SK-N-SH treated with all-trans-retinoic acid at 6 μM for 48 hours (cell line): ENCODE data around the gene TSHZ1.

Experiments
- ARNTL ChIP-seq: fragments of 450-650 bp; formaldehyde crosslinking; IDR thresholded peaks from 2 replicates; pipeline ENCODE4 v1.5.0; 2020; ENCODE audit warnings: low read depth, mild to moderate bottlenecking, moderate library complexity, borderline replicate concordance
- CSDC2 ChIP-seq: fragments of 250-450 bp; sonication (Bioruptor Pico); IDR thresholded peaks from 2 replicates; pipeline ENCODE4 v1.5.0; 2020; ENCODE audit warnings: mild to moderate bottlenecking, moderate library complexity
- GLIS3 ChIP-seq: fragments of 250-450 bp; sonication (Bioruptor Pico); IDR thresholded peaks from 2 replicates; pipeline ENCODE4 v1.5.0; 2020; ENCODE audit warnings: mild to moderate bottlenecking, moderate library complexity
- TCF4 ChIP-seq: fragments of 250-450 bp; sonication (Bioruptor Pico); IDR thresholded peaks from 2 replicates; pipeline ENCODE4 v1.8.0; 2021; ENCODE audit warnings: mild to moderate bottlenecking, moderate library complexity, borderline replicate concordance
- ZC3H10 ChIP-seq: fragments of 250-450 bp; sonication (Bioruptor Pico); IDR thresholded peaks from 2 replicates; pipeline ENCODE4 v1.5.1; 2021; ENCODE audit warnings: mild to moderate bottlenecking, moderate library complexity
- ZFP3 ChIP-seq: fragments of 250-450 bp; sonication (Bioruptor Pico); IDR thresholded peaks from 2 replicates; pipeline ENCODE4 v1.5.0; 2020; ENCODE audit warnings: mild to moderate bottlenecking, moderate library complexity
- ZNF565 ChIP-seq: fragments of 450-650 bp; formaldehyde crosslinking; conservative IDR thresholded peaks from 2 replicates; pipeline ENCODE4 v1.5.0; 2020; ENCODE audit warnings: low read depth, mild to moderate bottlenecking, moderate library complexity
- TF ChIP-seq, protein P1 (sequence below): fragments of 250-450 bp; sonication (Bioruptor Pico); IDR thresholded peaks from 2 replicates; pipeline ENCODE4 v1.5.1; 2021; ENCODE audit warnings: mild to moderate bottlenecking, moderate library complexity
- TF ChIP-seq, protein P2 (sequence below): fragments of 250-450 bp; sonication (Bioruptor Pico); IDR thresholded peaks from 2 replicates; pipeline ENCODE4 v1.8.0; 2020; ENCODE audit warnings: mild to moderate bottlenecking, moderate library complexity, borderline replicate concordance
- TF ChIP-seq, protein P3 (sequence below): fragments of 250-450 bp; sonication (Bioruptor Pico); IDR thresholded peaks from 2 replicates; pipeline ENCODE4 v1.5.0; 2020; ENCODE audit warnings: mild to moderate bottlenecking, moderate library complexity

DNA sequence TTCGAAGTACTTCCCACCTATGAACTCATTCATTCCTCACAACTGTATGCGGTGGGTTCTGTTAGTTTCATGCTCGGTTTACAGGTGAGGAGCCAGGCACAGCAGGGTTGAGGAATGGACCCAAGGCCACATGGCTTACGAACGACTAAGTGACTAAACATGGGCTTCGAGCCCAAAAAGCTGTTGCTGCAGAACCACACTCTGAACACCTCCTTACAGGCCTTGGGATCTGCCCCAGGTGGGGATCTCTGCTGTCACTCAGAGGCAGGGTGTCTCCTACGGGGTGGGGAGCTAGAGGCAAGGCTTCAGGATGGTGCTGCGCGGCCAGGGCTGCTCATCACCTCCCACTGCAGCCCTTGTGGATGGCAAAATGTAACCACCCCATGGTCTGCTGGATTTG lies 80.9 kb downstream of the TSHZ1 start:
- no peak for TF ChIP-seq ARNTL (CRISPR knock-in tag)
- TF ChIP-seq, protein P1, sequence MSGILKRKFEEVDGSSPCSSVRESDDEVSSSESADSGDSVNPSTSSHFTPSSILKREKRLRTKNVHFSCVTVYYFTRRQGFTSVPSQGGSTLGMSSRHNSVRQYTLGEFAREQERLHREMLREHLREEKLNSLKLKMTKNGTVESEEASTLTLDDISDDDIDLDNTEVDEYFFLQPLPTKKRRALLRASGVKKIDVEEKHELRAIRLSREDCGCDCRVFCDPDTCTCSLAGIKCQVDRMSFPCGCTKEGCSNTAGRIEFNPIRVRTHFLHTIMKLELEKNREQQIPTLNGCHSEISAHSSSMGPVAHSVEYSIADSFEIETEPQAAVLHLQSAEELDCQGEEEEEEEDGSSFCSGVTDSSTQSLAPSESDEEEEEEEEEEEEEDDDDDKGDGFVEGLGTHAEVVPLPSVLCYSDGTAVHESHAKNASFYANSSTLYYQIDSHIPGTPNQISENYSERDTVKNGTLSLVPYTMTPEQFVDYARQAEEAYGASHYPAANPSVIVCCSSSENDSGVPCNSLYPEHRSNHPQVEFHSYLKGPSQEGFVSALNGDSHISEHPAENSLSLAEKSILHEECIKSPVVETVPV (CRISPR knock-in tag) = no peak
- TF ChIP-seq TCF4 (CRISPR knock-in tag) = no peak
- TF ChIP-seq, protein P2, sequence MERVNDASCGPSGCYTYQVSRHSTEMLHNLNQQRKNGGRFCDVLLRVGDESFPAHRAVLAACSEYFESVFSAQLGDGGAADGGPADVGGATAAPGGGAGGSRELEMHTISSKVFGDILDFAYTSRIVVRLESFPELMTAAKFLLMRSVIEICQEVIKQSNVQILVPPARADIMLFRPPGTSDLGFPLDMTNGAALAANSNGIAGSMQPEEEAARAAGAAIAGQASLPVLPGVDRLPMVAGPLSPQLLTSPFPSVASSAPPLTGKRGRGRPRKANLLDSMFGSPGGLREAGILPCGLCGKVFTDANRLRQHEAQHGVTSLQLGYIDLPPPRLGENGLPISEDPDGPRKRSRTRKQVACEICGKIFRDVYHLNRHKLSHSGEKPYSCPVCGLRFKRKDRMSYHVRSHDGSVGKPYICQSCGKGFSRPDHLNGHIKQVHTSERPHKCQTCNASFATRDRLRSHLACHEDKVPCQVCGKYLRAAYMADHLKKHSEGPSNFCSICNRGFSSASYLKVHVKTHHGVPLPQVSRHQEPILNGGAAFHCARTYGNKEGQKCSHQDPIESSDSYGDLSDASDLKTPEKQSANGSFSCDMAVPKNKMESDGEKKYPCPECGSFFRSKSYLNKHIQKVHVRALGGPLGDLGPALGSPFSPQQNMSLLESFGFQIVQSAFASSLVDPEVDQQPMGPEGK (CRISPR knock-in tag) = no peak
- TF ChIP-seq ZC3H10 = no peak
- TF ChIP-seq GLIS3 = no peak
- no peak for TF ChIP-seq ZNF565
- TF ChIP-seq, protein P3, sequence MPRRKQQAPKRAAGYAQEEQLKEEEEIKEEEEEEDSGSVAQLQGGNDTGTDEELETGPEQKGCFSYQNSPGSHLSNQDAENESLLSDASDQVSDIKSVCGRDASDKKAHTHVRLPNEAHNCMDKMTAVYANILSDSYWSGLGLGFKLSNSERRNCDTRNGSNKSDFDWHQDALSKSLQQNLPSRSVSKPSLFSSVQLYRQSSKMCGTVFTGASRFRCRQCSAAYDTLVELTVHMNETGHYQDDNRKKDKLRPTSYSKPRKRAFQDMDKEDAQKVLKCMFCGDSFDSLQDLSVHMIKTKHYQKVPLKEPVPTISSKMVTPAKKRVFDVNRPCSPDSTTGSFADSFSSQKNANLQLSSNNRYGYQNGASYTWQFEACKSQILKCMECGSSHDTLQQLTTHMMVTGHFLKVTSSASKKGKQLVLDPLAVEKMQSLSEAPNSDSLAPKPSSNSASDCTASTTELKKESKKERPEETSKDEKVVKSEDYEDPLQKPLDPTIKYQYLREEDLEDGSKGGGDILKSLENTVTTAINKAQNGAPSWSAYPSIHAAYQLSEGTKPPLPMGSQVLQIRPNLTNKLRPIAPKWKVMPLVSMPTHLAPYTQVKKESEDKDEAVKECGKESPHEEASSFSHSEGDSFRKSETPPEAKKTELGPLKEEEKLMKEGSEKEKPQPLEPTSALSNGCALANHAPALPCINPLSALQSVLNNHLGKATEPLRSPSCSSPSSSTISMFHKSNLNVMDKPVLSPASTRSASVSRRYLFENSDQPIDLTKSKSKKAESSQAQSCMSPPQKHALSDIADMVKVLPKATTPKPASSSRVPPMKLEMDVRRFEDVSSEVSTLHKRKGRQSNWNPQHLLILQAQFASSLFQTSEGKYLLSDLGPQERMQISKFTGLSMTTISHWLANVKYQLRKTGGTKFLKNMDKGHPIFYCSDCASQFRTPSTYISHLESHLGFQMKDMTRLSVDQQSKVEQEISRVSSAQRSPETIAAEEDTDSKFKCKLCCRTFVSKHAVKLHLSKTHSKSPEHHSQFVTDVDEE (CRISPR knock-in tag) = no peak
- TF ChIP-seq ZFP3 = no peak
- TF ChIP-seq CSDC2 (CRISPR knock-in tag) = no peak
